Stimulated activated naive CD4-positive, alpha-beta T cell treated with Interleukin-2 at 50 U/mL for 16 hours (primary cell): ENCODE results near the gene FGD4.

Experiments
- DNase-seq: peaks from one replicate; lab custom pipeline; 2025; lab: John Stamatoyannopoulos, UW

The FGD4 gene

DNA sequence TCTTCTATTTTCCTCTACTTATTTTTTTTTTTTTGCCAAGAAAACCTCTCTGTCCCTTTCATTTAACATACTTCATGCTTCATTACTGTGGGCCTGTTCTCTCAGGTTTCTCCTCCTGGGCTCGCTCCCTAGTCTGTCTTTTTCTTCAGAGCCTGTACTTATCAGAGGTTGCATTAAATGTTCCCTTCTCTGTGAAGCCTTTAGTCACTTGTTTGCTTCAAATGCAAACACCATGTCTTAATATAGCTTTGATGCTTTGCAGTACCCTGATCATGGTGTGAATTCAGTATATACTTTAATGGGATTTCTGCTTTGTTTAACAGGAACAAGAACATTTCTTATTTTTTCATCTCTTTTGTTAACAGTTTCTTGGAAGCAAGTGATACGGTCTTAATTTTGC lies 207.1 kb downstream of the FGD4 start:
- no peak for DNase-seq

DNA sequence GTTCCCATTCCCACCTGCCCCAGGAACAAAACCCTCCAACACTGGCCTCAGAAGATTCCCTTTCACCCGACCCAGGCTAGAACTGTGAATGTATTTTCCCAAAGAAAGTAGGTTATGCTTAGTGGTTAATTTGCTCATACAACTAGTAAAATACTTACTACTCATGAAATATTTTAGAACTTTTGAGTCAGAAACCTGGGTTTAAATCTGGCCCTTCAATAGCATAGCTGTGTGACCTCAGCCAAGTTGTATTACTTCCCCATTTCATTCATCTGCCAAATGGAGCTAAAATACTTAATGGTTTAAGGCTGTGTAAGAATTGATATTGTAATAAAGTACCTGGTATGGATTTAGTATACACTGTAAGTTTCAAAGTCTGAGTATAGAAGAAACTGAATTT lies 210.6 kb downstream of the FGD4 start:
- DNase-seq = no peak

DNA sequence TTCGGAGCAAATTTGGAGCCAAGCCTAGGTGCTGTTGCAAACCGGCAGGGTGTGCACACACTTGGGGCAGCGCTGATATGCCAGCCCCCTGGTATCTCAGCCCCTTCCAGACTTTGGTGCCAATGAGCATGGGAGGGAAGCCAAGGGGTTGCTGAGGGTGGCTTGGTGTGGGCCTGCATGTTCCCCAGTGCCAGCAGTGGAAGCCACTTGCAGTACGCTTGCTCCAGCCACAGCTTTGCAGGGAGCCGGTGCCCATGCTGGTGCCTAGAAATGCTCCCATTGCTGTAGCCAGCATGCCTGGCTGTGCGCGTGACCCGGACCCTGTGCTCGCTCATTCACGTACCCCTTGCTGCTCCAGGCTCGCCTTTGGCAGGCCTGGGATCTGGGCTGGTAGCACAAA lies 212.6 kb downstream of the FGD4 start:
- DNase-seq = no peak

DNA sequence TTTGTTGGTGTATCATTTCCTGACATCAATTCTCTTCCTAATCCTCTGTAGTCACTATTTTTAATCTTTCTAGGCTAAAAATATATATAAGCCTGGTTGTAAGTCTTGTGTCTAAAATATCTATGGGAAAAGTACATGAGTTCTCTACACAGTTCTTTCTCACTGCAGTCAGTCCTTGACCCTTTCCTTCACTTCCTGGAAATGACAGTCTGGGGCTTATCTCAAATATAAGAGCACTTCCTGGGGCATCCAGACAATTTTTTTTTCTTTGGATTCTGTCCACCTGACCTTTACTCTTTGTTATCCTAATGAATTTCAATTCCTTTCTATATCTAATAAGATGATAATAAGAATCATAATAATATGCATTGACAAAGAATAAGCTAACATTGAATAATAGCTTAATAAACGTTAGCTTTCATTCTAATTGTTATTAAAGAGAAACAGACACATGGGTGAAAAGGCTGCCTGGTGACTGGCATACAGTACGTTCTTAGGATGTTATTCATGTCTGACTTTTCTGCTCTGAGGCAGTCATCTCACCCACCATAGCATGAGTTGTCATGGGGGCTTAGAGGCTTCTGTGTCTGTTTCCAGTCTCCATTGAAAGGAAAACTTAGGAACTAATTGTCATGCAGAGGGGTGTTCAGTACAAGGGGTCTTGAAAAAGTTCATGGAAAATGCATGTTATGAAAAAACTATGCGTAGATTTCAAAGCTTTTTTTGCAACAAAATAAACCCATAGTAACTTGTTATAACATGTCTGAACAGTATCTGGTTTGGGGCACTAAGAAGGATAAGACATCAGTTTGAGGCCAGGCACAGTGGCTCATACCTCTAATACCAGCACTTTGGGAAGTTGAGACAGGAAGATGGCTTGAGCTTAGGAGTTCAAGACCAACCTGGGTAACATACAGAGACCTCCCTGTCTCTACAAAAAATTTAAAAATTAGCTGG lies 213.6 kb downstream of the FGD4 start:
- no peak for DNase-seq

DNA sequence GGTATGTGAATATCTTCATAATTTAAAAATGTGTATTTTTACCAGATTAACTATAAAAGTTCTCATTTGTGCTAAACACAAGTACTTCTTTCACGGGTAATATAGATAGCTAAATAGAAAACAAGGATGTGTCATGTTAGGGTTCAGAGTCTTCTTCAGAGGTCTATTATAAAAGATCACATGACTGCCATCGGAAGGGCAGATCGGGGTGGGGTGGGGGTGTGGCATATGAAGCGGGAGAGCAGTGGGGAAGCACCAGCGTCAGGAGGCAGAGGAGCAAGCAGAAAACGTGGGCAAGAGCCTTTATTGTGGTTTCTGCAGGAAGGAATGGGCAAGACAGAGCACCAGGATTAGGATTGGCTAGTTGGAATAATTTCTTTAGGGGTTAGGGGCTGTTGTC lies 216.1 kb downstream of the FGD4 start:
- DNase-seq = no peak

DNA sequence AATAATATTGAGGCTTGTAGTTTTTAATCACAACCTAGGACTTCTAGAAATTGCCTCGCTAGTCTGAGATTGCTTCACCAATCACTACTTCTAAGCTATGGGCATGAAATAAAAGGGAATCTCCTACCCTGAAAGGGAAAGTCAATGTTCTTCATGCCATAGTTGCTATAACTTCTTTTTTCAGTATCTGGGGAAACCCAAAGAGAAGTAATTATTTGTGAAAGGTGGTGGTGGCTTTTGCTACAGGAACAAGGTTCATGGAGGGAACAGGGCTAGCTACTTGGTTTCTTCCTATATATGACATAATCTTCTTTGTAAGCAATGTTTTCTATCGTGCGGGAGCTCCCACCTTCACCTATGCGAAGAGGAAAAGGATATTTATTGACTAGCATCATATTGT lies 218.2 kb downstream of the FGD4 start:
- DNase-seq = no peak

DNA sequence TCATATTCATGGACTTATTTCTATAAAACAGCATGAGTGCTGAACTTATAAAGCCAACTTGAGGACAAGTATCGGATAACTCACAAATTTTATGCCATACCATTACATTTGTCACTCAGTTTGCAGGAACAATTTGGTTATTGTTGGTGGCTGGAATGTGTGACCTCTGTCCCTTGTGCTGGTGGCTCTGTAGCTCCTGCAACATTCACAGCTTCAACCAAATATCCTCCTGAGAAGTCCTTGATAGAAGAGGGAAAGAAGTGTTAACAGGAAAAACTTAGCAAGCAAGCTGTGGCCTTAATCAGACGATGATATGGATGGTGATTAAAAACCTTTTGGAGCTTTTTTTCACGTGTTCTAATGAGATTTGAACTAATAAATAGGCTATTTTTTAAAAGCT lies 218.8 kb downstream of the FGD4 start:
- no peak for DNase-seq

DNA sequence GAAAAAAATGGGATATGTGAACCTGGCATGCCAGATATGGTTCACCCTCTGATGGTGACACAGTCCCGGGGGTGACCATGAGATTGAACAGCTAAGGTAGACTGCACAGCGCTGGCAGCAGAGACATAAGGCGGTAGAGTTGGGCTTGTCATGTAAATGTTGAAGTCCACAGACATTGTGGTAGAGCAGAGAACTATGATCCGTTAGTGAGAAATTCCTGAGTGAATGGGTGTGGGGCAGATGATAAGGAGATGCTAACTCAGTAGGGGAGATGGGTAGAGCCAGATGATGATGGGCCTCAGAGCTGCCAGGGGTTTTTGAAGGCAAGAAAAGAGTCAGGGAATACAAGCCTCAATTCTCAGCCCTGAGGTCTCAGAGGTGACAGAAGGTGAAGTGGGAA lies 228.6 kb downstream of the FGD4 start:
- no peak for DNase-seq

DNA sequence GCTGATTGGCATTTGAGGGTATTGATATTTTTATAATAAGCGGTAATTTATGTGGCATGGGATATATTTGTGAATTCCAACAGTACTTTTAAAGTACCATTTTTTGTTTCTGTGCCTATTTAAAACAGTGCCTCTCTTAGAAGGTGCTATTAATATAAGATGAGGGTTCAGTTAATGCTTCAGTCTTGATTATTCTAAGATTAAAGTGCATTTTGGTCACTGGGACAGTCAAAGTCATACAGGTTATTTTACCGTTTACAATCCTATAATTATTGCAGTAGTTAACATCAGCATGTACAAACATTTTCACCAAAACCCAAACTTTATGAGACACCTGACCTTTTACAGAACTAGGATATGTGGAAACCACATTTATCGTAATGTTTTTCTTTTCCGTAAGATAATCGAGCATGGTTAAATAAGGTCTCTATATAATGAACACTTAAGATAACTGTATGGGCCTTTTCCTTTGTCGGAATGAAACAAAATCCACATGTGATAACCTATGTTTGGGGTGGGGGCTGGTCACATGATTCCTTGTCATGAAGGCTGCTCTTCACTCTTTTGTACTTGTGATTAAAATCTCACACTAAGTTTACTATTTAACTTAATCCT lies 242.0 kb downstream of the FGD4 start:
- DNase-seq = no peak

DNA sequence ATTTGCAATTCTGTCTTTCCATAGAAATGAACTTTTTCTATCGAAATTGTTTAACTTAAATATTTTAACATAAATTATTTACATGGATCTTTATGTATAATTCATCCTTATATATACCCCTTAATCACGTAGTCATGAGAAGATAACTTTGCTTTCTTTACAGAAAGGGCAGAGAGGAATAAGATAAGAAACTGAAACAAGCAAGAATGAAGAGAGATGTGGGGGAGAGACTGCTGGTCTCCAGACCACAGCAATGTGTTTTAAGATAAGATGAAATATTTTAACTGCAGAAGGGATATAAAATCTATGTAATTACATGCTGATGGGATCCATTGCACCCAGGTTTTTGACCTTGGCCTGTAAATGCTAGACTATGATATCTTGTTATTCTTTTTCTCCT lies 245.1 kb downstream of the FGD4 start:
- DNase-seq = no peak

DNA sequence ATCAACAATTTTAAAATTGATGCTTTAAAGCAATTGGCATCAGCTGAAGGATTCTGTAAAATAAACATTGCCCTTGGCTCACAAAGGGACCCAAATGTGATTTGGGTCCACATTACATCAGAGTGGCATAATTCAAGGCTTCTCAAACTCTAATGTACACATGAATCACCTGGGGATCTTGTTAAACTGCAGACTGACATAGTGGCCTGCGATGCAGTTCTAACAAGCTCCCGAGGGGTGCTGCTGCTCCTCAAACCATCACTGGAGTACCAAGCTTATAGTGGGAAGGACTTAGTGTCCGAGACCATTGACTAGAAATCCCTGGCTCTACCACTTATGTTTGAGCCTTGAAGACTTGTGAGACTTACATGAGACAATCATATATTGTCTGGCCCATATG lies 247.9 kb downstream of the FGD4 start:
- DNase-seq = no peak

DNA sequence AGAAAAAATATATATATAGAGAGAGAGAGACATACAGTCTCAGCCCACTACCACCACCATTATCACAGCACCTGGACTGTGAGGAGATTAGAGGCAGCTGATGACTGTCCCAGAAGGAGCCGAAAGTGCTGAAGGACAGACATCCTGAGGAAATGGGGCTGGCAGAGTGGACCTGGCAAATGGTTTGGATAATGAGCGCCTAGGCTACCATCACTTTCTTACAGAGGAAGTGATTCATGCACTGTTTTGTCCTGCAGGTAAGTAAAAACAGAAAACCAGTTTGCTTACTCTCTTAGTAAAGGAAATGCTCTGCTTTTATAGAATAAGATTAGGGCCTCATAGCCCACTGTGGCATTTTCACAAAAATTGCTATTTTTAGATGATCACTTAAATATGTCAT lies 251.2 kb downstream of the FGD4 start:
- no peak for DNase-seq

DNA sequence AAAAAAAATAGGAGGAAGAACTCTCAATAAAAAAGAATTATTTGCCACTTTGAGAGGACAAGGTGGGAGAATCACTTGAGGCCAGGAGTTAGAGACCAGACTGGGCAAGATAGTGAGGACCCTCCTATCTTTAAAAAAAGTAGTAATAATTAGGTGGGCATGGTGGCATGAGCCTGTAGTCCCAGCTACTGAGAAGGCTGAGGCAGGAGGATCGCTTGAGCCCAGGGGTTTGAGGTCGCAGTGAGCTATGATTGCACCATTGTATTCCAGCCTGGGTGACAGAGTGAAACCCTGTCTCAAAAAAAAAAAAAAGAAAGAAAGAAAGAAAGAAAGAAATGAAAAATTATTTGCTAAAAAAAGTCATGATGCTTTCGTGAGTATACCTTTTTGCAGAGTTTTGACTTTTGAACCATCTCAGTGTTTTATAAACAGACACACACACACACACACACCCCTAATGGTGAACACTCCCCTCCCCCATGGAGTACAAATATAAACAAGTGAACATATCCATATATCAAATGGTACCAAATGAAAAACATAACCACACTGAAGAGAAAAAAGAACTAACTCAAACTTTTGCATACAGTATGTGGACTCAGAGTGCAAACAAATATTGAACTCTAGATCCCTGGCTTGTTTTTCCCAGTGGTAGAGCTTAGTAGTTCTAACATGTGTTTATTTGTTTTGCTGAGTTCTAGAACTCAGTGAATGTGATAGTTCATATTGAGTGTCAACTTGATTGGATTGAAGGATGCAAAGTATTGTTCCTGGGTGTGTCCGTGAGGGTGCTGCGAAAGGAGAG lies 252.0 kb downstream of the FGD4 start:
- no peak for DNase-seq

DNA sequence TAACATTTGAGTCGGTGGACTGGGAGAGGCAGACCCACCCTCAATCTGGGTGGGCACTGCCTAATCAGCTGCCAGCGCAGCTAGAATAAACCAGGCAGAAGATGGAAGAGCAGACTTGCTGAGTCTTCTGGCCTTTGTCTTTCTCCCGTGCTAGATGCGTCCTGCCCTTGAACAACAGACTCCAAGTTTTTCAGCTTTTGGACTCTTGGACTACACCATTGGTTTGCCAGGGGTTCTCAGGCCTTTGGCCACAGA lies 252.5 kb downstream of the FGD4 start:
- DNase-seq = no peak

DNA sequence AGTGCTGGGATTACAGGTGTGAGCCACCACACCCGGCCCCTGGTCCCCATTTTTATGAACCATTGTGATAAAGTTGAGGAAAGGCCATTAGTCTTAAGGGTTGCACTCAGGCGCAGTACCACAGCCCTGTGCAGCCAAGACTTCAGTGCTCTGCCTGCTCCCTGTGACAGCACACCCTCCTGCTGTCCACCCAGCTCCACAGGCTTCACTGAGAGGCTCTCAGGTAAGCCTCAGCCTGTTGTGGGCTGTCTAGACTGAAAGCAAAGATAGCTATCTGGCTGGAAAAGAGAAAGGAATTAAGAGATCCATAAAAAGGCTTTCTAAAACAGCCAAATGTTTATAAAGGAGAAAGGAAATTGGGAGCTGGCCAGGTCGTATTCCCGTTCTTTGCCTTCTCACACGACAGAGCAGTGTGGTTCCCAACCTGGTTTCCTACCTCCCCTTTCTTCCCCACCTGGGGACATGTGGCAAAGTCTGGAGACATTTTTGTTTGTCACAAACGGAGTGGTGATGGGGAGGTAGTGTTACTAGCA lies 260.6 kb downstream of the FGD4 start:
- DNase-seq = no peak

DNA sequence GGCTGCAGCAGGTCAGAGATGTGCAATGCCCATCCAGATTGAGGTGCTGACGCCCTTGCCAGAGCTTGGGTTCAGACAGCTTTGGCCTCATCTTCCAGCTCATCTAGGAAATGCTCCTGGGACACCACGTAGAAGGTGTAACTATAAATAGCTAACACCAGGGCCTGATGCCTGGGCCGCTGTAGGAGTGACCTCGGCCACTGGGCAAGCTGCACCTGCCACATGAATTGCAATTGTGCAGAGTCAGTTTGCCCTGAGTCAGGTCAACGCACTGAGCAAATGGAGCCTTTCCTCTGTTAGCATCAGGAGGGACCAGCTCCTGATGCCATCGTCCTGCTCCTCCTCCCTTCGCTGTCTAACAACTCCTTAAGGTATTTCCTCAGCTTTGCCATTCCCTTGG lies 262.3 kb downstream of the FGD4 start:
- no peak for DNase-seq

DNA sequence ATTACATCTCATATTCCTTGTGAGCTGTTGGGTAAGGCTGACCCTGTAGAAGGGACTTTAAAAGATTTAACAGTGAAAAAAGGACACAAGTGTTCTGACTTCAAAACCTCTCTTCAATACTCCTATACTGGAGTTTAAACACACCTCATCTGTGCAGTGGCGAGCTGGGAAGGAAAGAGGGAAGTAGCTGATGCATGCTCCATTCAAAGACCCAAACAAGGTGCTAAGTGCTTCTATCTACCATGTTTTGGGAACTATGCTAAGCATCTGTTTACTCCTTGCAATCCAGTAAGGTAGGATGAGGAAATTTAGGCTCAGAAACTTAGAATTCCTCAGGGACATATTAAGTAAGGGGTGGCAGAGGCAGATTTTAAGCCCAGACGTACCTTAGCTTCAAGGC lies 263.3 kb downstream of the FGD4 start:
- DNase-seq = no peak

DNA sequence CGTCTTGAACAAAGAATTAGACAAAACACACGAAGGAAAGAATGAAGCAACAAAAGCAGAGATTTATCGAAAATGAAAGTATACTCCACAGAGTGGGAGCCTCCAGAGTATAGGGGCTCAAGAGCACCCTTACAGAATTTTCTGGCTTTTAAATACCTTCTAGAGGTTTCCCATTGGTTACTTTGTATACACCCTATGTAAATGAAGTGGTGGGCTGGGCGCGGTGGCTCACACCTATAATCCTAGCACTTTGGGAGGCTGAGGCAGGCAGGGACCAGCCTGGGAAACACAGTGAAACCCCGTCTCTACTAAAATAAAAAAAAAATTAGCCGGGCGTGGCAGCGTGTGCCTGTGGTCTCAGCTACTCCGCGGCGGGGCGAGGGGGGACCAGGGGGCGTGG lies 266.7 kb downstream of the FGD4 start:
- DNase-seq = no peak

DNA sequence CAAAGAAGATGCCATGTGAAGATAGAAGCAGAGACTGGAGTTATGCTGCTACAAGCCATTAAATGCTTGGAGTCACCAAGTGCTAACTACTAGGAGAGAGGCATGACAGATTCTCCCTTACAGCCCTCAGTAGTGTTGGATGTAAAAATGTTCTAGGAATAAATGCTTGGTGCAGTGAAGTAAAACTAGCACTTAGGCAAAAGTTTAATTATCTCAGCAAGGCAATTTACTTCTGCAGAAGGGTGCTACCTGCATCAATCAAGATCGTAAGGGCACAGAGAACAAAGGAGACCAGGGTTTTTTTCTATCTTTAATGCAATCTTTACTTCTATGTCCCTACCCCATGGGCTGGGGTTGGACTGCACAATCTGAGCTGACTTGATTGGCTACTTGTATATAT lies 270.2 kb downstream of the FGD4 start:
- DNase-seq = no peak

DNA sequence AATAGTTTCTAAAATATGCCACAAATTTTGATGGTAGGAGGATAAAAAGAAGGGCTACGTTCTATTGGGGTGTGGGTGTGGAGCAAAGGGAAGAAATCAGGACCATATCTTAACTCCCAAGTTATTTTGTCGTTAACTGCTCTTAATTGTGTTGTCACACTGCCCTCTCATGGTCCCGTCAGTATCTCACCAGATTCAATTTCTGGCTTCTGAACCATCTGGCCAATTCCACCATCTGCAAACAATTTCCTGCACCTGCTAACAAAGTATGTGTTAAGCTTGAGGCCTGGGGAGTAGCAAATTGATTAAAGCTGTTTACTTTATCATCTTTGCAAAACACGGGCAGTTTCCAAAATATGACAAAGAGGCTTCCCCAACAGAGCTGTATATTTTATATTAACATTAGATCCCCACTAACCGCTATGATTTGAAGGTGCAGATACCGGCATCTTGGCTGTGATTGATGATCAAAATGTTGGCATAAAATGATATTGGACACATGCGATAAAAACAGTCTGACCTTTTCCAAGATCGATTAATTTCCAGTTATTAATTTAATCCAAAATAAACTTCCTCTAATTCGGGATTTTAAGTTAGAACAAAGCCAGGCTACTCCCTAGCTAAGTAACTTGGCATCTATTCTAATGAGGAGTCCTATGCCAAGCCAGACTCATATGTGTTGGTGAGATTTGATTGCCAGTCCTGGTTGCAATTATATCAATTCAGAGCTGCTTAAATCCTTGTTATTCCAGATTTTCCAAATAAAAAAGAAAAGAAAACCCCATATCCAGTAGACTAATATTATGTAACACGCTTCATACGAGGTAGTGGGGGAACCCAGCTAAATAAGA lies 272.8 kb downstream of the FGD4 start:
- no peak for DNase-seq

DNA sequence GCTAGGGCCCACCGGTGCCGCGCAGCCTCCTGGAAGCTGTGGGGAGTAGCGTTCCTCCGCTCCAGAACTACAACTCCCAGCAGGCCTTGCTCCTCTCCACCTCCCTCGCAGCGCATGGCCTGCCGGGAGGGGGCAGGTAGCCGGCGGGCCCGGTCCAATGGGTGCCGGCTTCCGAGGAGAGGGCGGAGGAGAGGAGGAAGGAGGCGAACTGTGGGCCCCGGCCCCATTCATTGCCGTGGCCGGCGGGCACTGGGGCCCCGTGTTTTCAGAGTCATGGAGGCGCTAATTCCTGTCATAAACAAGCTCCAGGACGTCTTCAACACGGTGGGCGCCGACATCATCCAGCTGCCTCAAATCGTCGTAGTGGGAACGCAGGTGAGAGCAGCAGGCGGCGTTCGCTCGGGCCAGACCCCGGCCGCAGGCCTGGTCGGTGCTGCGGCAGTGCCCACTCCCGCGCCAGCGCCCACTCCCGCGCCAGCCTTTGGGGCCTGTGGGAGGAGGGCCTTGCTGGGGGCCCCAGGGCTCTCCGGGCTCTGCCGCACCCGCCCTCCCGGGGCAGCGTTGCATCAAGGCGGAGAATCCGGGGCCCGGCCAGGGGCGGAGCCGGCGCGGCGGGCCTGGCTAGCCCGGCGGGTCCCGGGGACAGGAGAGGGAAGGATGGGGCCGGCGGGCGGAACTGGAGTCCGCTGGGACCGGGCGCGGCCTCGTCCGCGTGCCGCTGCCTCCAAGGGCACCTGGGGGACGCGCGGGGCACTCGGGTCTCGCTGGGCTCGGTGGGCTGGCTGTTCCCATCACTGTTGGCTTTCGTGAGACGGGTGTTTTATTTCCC lies 279.9 kb downstream of the FGD4 start, which contains the start of gene DNM1L:
DNM1L (plus strand) TSS at position 211 of the 829 bp plus-strand sequence; CDS start at position 274, 63 bp downstream.
- peak; percentile 92 for DNase-seq
